WERI-Rb-1 (cell line): ENCODE measurements around the gene DTNBP1.

ENCODE experiments used
- DNase-seq: peaks from one replicate; pipeline ENCODE4 v3.0.0-alpha.2; 2020
- H3K27ac ChIP-seq: fragments of 250-450 bp; sonication (Bioruptor Pico); 2 replicates; pipeline ENCODE4 v1.5.1; 2020; ENCODE audit warnings: mild to moderate bottlenecking, moderate library complexity
- H3K27me3 ChIP-seq: fragments of 250-450 bp; sonication (Bioruptor Pico); 2 replicates; pipeline ENCODE4 v1.5.1; 2021; ENCODE audit warnings: mild to moderate bottlenecking, low read depth, moderate library complexity; ENCODE audit not compliant: insufficient read depth, severe bottlenecking
- H3K36me3 ChIP-seq: fragments of 250-450 bp; sonication (Bioruptor Pico); 2 replicates; pipeline ENCODE4 v1.5.1; 2020; ENCODE audit warnings: mild to moderate bottlenecking, moderate library complexity
- H3K4me3 ChIP-seq: 2 replicates; pipeline ENCODE4 v1.5.1; 2011; ENCODE audit warnings: low read depth, mild to moderate bottlenecking, control low read depth, low read length
- H3K9me3 ChIP-seq: fragments of 250-450 bp; sonication (Bioruptor Pico); 2 replicates; pipeline ENCODE4 v1.5.1; 2021; ENCODE audit warnings: mild to moderate bottlenecking, moderate library complexity; ENCODE audit not compliant: severe bottlenecking
- TF ChIP-seq, protein P1 (sequence below): IDR thresholded peaks from 2 replicates; pipeline ENCODE4 v1.5.1; 2011; ENCODE audit warnings: low read depth, mild to moderate bottlenecking, control low read depth, inconsistent platforms, low read length

DTNBP1 gene

GRCh38 chr6:15490242-15491100 is 172.4 kb downstream of the DTNBP1 start:
- Histone ChIP-seq H3K4me3 (no peak overlapping the region), H3K27ac (no peak overlapping the region), H3K27me3 (no peaks in the 10 kb centered on the region), H3K36me3 (peaks cover 26% of the 10 kb centered on the region), H3K9me3 (no peaks in the 10 kb centered on the region)
- TF ChIP-seq, protein P1, sequence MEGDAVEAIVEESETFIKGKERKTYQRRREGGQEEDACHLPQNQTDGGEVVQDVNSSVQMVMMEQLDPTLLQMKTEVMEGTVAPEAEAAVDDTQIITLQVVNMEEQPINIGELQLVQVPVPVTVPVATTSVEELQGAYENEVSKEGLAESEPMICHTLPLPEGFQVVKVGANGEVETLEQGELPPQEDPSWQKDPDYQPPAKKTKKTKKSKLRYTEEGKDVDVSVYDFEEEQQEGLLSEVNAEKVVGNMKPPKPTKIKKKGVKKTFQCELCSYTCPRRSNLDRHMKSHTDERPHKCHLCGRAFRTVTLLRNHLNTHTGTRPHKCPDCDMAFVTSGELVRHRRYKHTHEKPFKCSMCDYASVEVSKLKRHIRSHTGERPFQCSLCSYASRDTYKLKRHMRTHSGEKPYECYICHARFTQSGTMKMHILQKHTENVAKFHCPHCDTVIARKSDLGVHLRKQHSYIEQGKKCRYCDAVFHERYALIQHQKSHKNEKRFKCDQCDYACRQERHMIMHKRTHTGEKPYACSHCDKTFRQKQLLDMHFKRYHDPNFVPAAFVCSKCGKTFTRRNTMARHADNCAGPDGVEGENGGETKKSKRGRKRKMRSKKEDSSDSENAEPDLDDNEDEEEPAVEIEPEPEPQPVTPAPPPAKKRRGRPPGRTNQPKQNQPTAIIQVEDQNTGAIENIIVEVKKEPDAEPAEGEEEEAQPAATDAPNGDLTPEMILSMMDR = no peak
- no peak for DNase-seq

DNA sequence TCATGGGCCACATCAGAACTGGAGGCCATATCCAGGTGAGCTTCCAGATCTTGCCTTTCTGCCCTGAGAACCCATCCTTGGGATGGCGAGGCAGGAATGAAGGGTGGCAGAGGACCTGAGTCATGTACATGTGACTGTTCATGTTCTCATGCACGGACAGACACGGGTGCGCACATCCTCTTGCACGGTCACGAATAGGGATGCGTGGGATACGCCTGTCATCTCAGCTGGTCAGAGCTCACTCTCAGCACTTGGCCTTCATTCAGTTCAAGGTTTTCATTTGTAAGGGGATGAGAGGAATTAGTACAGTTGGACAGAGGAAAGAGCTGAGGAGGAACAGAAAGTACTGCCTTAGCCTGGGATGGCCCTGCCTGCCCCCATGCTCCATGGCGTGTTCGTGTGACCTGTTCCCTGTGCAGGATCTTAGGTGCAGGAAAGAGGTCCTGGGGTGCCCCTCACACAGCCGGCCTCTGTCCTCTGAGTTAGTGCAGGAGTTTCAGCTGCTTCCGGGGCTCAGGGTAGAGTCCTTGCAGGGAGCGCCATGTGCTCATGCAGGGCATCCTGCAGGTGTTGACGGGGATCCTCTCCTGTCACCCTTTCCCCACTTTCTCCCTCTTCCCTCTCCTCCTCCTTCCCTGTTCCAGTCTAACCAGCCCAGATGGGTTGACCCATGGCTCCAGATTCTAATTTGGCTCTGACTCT is 173.4 kb downstream of the DTNBP1 start:
- Histone ChIP-seq H3K4me3 (no peak overlapping the region), H3K27ac (no peak overlapping the region), H3K9me3 (no peaks in the 10 kb centered on the region), H3K36me3 (peaks cover 22% of the 10 kb centered on the region), H3K27me3 (no peaks in the 10 kb centered on the region)
- DNase-seq = no peak
- TF ChIP-seq, protein P1 = no peak

- Histone ChIP-seq H3K9me3 (no peaks in the 10 kb centered on the region), H3K4me3 (no peak overlapping the region), H3K27me3 (no peaks in the 10 kb centered on the region), H3K27ac (no peak overlapping the region), H3K36me3 (peaks cover 22% of the 10 kb centered on the region)
- TF ChIP-seq, protein P1 = no peak
- DNase-seq = no peak
Measured at GRCh38 chr6:15487262-15487661, 175.6 kb downstream of the DTNBP1 start.

DNA sequence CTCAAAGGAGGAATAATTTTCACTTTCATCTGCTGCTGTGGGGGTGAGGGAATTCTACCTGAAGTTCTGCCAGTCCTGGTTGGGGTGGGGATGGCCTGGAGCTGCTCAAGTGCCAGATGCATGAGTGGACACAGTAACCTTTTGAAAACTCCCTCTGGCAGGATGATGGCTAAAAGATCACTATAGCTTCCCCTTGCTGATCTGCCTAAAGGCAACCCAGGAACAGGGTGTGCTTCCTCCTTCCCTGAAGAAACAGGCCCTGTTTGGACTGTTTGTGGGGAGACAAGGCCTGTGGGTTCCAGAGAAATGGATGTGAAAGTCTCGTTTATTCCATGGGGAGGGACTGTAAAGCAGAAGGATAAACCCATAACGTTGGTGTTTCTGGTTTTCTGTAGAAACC is 176.9 kb downstream of the DTNBP1 start:
- H3K27me3 ChIP-seq = no peaks in the 10 kb centered on the region
- no peak for DNase-seq
- TF ChIP-seq, protein P1 = no peak
- no peak overlapping the region for H3K4me3 ChIP-seq
- no peaks in the 10 kb centered on the region for H3K9me3 ChIP-seq
- peaks cover 22% of the 10 kb centered on the region for H3K36me3 ChIP-seq
- no peak overlapping the region for H3K27ac ChIP-seq

- H3K4me3 ChIP-seq = no peak overlapping the region
- no peak overlapping the region for H3K27ac ChIP-seq
- no peaks in the 10 kb centered on the region for H3K27me3 ChIP-seq
- H3K36me3 ChIP-seq = peaks cover 19% of the 10 kb centered on the region
- H3K9me3 ChIP-seq = no peaks in the 10 kb centered on the region
- DNase-seq = no peak
- TF ChIP-seq, protein P1 = no peak
Measured at GRCh38 chr6:15484821-15485220, 178.0 kb downstream of the DTNBP1 start.
